Keratinocyte (primary cell): Measurements from ENCODE around the gene SNX8. TPM values are rescaled to one million over a fixed set of nuclear protein-coding genes. Genes with fewer than 3 reads are reported as not detected.

Source experiments
- DNase-seq: peaks from one replicate; pipeline ENCODE4 v3.0.0-alpha.2; 2011; ENCODE audit warnings: low read depth, missing footprints, low spot score
- FAIRE-seq: peaks from 2 replicates; lab custom pipeline; 2011; peaks lifted over from hg19 to GRCh38; lab: Jason Lieb, UNC
- H2AFZ ChIP-seq: 2 replicates; pipeline ENCODE4 v1.6.0; 2012; ENCODE audit warnings: low read length, control low read depth, inconsistent platforms; ENCODE audit not compliant: control insufficient read depth
- H3K27ac ChIP-seq: 2 replicates; pipeline ENCODE4 v1.5.1; 2011; ENCODE audit warnings: low read length; ENCODE audit not compliant: control insufficient read depth, insufficient read depth
- H3K27me3 ChIP-seq: 3 replicates; pipeline ENCODE4 v1.6.0; 2011; ENCODE audit warnings: low read length; ENCODE audit not compliant: control insufficient read depth, insufficient read depth; ENCODE audit errors: extremely low read depth
- H3K36me3 ChIP-seq, 2 experiments: 2 replicates in 1 of 2; 3 replicates in 1 of 2; pipeline ENCODE4 v1.5.1; 2011; ENCODE audit warnings: low read length in 2 of 2, mild to moderate bottlenecking in 1 of 2; ENCODE audit not compliant: control insufficient read depth in 2 of 2, insufficient read depth in 2 of 2; ENCODE audit errors: extremely low read depth in 1 of 2
- H3K4me1 ChIP-seq: 3 replicates; pipeline ENCODE4 v1.5.1; 2011; ENCODE audit warnings: low read length; ENCODE audit not compliant: control insufficient read depth, insufficient read depth; ENCODE audit errors: extremely low read depth
- H3K4me2 ChIP-seq: 3 replicates; pipeline ENCODE4 v1.6.0; 2011; ENCODE audit warnings: low read depth, low read length; ENCODE audit not compliant: control insufficient read depth, insufficient read depth; ENCODE audit errors: extremely low read depth
- H3K4me3 ChIP-seq, 3 experiments: fragments of 200-600 bp in 1 of 3; sonication (generic) in 1 of 3; 2 replicates in 2 of 3; 3 replicates in 1 of 3; pipeline ENCODE4 v1.5.1; 2011 to 2016; ENCODE audit warnings: low read length in 3 of 3, mild to moderate bottlenecking in 3 of 3, control low read depth in 2 of 3, inconsistent platforms in 1 of 3, low read depth in 1 of 3, mixed read lengths in 1 of 3, mixed run types in 1 of 3, moderate library complexity in 1 of 3; ENCODE audit not compliant: control insufficient read depth in 2 of 3, insufficient read depth in 2 of 3; ENCODE audit errors: extremely low read depth in 1 of 3
- H3K79me2 ChIP-seq: 2 replicates; pipeline ENCODE4 v1.6.0; 2012; ENCODE audit warnings: low read length; ENCODE audit not compliant: control insufficient read depth, insufficient read depth
- H3K9ac ChIP-seq: 3 replicates; pipeline ENCODE4 v1.6.0; 2011; ENCODE audit warnings: low read length; ENCODE audit not compliant: control insufficient read depth, insufficient read depth; ENCODE audit errors: extremely low read depth
- H3K9me1 ChIP-seq: 3 replicates; pipeline ENCODE4 v1.6.0; 2011; ENCODE audit warnings: low read length; ENCODE audit not compliant: control insufficient read depth, insufficient read depth; ENCODE audit errors: extremely low read depth
- H3K9me3 ChIP-seq: 2 replicates; pipeline ENCODE4 v1.5.1; 2012; ENCODE audit warnings: low read depth, low read length; ENCODE audit not compliant: control insufficient read depth
- H4K20me1 ChIP-seq: 3 replicates; pipeline ENCODE4 v1.6.0; 2011; ENCODE audit warnings: low read length; ENCODE audit not compliant: control insufficient read depth, insufficient read depth; ENCODE audit errors: extremely low read depth
- CTCF ChIP-seq, 3 experiments: IDR thresholded peaks in 1 of 3; conservative IDR thresholded peaks in 1 of 3; optimal IDR thresholded peaks in 1 of 3; 2 replicates in 2 of 3; 3 replicates in 1 of 3; pipeline versions ENCODE3 to v1.5.1; 2011; ENCODE audit warnings: low read length in 3 of 3, mild to moderate bottlenecking in 3 of 3, moderate library complexity in 2 of 3, control low read depth in 1 of 3, inconsistent platforms in 1 of 3; ENCODE audit not compliant: insufficient read depth in 2 of 3; ENCODE audit errors: extremely low read depth in 1 of 3
- EZH2 ChIP-seq: IDR thresholded peaks from one replicate; pipeline ENCODE4 v1.6.1; 2012; ENCODE audit warnings: inconsistent platforms, mild to moderate bottlenecking, low read length, moderate library complexity
- dilution Hi-C: fragments of 300-500 bp; cut with MboI; formaldehyde crosslinking; loops from one replicate; pipeline ENCODE4 v1.7.0; 2020; ENCODE audit warnings: low sequenced_read_pairs; ENCODE audit not compliant: extremely low pct_ligation_motif_present
- polyA plus RNA-seq, 5 experiments: library from polyadenylated mRNA; depleted of rRNA in 3 of 5; stranded (reverse) in 3 of 5; stranded (forward) in 1 of 5; unstranded in 1 of 5; fragments of >200 nt; gene quantifications; 1 replicate in 1 of 5; 2 replicates in 3 of 5; 3 replicates in 1 of 5; pipeline versions ENCODE4 v1.2.1 to v1.2.3, GENCODE V29; 2011 to 2012; ENCODE audit warnings: missing spikeins in 2 of 5, low read depth in 1 of 5, low replicate concordance in 1 of 5

The SNX8 gene
- polyA plus RNA-seq, 1 donor (not counting 4 experiments of a cell fraction or from before 2014, with no cell fraction given): 24.2 TPM

- Histone ChIP-seq H3K4me1 (no peaks in the 10 kb centered on the region), H3K79me2 (no peaks in the 10 kb centered on the region), H3K27ac (no peak overlapping the region), H3K4me2 (no peak overlapping the region), H3K9ac (no peak overlapping the region), H3K27me3 (no peaks in the 10 kb centered on the region), H3K9me3 (no peaks in the 10 kb centered on the region), H3K9me1 (no peaks in the 10 kb centered on the region), H3K4me3 (no peak overlapping the region), H4K20me1 (no peaks in the 10 kb centered on the region), H3K36me3 (no peaks in the 10 kb centered on the region), H2AFZ (no peak overlapping the region)
- DNase-seq (no peak), FAIRE-seq (no peak)
- TF ChIP-seq EZH2: no peak
- TF ChIP-seq CTCF (optimal IDR thresholded peaks at IDR 0.05 in 1 of 3, IDR thresholded peaks at IDR 0.05 in 1 of 3, conservative IDR thresholded peaks at IDR 0.05 in 1 of 3; ENCODE audit: extremely low read depth in 1 of 3, insufficient read depth in 2 of 3, low read length in 3 of 3): no peak
- dilution Hi-C loops: no loop called here
Observed at GRCh38 chr7:2331707-2332106, 17.5 kb upstream of the SNX8 start.

GRCh38 chr7:2330493-2330892 lies 16.3 kb upstream of the SNX8 start:
- Histone ChIP-seq H4K20me1 (no peaks in the 10 kb centered on the region), H3K4me3 (no peak overlapping the region), H3K9me3 (no peaks in the 10 kb centered on the region), H3K4me2 (no peak overlapping the region), H3K27me3 (no peaks in the 10 kb centered on the region), H2AFZ (no peak overlapping the region), H3K9me1 (no peaks in the 10 kb centered on the region), H3K27ac (no peak overlapping the region), H3K36me3 (no peaks in the 10 kb centered on the region), H3K4me1 (no peaks in the 10 kb centered on the region), H3K79me2 (no peaks in the 10 kb centered on the region), H3K9ac (no peak overlapping the region)
- DNase-seq: no peak
- no peak for FAIRE-seq
- TF ChIP-seq CTCF (optimal IDR thresholded peaks at IDR 0.05 in 1 of 3, IDR thresholded peaks at IDR 0.05 in 1 of 3, conservative IDR thresholded peaks at IDR 0.05 in 1 of 3; ENCODE audit: extremely low read depth in 1 of 3, insufficient read depth in 2 of 3, low read length in 3 of 3): no peak
- TF ChIP-seq EZH2: no peak
- dilution Hi-C loops: no loop called here
